ENCODE results near the gene RPL13A.

GRCh38 chr19:49496574-49497008 is 9.2 kb downstream of the RPL13A start:
- TF ChIP-seq, protein P1, sequence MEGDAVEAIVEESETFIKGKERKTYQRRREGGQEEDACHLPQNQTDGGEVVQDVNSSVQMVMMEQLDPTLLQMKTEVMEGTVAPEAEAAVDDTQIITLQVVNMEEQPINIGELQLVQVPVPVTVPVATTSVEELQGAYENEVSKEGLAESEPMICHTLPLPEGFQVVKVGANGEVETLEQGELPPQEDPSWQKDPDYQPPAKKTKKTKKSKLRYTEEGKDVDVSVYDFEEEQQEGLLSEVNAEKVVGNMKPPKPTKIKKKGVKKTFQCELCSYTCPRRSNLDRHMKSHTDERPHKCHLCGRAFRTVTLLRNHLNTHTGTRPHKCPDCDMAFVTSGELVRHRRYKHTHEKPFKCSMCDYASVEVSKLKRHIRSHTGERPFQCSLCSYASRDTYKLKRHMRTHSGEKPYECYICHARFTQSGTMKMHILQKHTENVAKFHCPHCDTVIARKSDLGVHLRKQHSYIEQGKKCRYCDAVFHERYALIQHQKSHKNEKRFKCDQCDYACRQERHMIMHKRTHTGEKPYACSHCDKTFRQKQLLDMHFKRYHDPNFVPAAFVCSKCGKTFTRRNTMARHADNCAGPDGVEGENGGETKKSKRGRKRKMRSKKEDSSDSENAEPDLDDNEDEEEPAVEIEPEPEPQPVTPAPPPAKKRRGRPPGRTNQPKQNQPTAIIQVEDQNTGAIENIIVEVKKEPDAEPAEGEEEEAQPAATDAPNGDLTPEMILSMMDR (IDR thresholded peaks at IDR 0.05): no peak
- no peak for TF ChIP-seq POLR2A (IDR thresholded peaks at IDR 0.05)

Data from suprapubic skin (tissue), 3 donors.